A673 (cell line): ENCODE measurements around the gene TMEM106C.

Experiments used
- EZH2 ChIP-seq: fragments of 200-600 bp; sonication (generic); IDR thresholded peaks from 2 replicates; pipeline ENCODE4 v1.6.1; 2017; ENCODE audit warnings: borderline replicate concordance, low read depth, mild to moderate bottlenecking, mixed read lengths, antibody characterized with exemption, low read length; ENCODE audit not compliant: poor library complexity, severe bottlenecking
- TF ChIP-seq, protein P1 (sequence below): fragments of 300-800, 200-600 bp; sonication (generic); conservative IDR thresholded peaks from 2 replicates; pipeline ENCODE4 v1.5.1; 2017; ENCODE audit warnings: low read depth, mild to moderate bottlenecking, antibody characterized with exemption, low read length, moderate library complexity, mixed read lengths

DNA sequence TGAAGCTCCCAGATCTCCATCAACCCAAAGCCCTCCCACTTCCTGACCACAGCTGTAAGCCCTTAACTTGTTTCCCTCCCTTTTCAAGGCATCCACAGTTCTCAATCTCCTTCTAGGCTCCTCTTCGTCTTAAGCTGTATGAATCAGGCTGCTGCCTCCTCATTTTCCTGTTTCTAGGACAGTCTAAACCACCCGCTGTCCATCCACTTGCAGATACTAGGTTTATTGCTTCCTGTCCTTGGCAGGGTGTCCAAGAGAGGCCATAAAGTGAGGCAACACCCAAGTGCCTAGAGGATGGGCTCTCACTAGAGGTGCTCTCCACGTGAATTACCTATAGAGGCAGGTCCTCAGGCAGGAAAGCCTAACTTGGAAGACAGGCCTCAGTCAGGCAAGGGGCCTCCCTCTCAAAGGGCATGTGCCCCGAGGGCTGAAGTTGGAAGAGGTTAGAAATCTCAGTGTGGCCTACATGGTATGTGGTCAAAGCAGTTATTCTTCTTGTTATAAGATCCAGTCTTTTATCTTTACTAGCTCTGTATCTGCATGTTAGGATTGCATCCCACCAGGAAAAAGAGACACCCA is 8.8 kb upstream of the TMEM106C start:
- TF ChIP-seq, protein P1, sequence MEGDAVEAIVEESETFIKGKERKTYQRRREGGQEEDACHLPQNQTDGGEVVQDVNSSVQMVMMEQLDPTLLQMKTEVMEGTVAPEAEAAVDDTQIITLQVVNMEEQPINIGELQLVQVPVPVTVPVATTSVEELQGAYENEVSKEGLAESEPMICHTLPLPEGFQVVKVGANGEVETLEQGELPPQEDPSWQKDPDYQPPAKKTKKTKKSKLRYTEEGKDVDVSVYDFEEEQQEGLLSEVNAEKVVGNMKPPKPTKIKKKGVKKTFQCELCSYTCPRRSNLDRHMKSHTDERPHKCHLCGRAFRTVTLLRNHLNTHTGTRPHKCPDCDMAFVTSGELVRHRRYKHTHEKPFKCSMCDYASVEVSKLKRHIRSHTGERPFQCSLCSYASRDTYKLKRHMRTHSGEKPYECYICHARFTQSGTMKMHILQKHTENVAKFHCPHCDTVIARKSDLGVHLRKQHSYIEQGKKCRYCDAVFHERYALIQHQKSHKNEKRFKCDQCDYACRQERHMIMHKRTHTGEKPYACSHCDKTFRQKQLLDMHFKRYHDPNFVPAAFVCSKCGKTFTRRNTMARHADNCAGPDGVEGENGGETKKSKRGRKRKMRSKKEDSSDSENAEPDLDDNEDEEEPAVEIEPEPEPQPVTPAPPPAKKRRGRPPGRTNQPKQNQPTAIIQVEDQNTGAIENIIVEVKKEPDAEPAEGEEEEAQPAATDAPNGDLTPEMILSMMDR: no peak
- no peak for TF ChIP-seq EZH2
